ENCODE data around the gene PRDM8.

- TF ChIP-seq CTCF (IDR thresholded peaks at IDR 0.05; ENCODE audit: low read depth, low read length) (no peak), POLR2A (IDR thresholded peaks at IDR 0.05; ENCODE audit: extremely low read depth, insufficient read length) (no peak), MAX (IDR thresholded peaks at IDR 0.05; ENCODE audit: low read depth, low read length) (no peak), MYC (IDR thresholded peaks at IDR 0.05; ENCODE audit: low read depth, low read length) (no peak)
These were observed 26.1 kb upstream of the PRDM8 start for GRCh38 chr4:80171251-80171650.

Measured in NB4 (cell line).